ENCODE measurements around the gene CD300LG.

The CD300LG gene

DNA sequence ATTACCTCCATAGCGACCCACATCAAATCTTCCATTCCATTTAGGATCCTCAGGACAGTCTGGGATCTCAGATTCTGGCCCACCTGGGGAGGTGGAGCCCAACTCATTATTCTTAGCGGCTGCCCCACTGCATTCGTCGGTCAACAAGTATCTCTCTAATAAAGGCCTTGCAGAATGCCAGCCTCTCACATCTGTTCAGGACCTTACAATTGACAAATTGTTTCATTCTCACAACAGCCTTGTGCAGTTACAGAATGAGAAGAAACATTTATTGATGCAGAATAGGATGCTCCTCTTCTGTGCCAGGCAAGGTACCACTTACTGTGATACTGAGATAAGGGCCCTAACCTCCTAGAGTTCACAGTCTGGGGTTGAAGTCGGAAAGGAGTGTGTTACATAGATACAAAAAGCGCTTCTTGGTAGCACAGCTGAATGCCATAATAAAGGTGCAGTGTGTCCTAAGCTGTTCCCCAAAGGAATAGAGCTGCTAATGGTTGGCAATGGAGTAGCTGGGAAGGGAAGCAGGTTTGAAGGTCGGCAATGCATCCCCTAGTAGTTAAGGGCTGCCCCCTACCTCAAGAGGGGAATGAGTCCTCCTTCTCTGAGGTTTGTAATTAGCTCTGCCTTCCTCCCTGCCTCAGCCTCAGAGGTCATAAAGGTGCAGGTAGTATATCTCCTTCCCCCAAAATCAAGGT, 62.7 kb downstream of the CD300LG start:
- FAIRE-seq = no peak

DNA sequence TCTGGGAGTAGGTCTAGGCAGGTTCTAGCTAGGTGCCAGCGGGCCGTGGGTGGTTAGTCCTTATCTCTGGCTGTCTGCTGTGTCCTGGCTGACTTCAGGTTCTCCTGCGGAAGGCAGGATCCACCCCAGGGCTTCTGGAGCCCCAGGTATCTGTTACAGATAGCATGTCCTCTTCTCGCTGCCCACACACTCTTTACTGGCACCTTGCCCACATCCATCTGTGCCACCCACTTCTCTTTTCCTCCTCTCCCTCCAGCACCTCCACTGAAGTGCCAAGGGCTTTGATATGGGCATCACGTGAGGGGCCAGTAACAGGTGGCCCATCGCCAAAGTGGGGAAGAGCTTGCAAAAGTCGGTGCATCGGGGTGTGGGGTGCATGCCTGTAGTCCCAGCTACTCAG, 64.9 kb downstream of the CD300LG start:
- no peak for FAIRE-seq

DNA sequence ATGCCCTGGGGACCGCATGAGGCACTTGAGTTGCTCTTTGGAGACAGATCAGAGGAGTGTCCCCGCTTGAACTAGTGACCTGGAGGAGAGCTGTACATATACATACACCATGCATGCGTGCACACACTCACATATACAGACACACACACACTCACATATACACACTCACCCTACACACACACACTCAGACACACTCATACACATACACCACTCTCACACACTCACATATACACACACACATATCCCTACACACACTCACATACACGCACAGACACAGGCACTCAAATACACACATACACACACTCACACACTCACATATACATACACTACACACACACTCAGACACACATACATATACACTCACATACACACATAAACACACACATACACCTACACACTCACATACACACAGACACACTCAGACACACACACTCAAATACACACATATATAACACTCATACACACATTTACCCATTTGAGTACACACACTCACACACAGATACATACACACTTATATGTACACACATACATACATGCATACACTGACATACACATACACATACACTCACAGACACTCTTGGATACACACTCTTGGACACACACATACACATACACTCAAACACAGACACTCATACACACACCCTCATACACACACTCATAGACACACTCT, 65.8 kb downstream of the CD300LG start:
- FAIRE-seq = no peak

Data from G401.6 (cell line).